Endodermal cell (in vitro differentiated cells): Measurements from ENCODE around the gene PDCD2. TPM values are rescaled to one million over a fixed set of nuclear protein-coding genes. Genes with fewer than 3 reads are reported as not detected.
"Not testable (repeated sequence)": the region's sequence is repeated elsewhere in the genome, so short reads cannot be mapped to it uniquely, and the experiment has no call there.

Experiments used
- DNase-seq: peaks from one replicate; pipeline ENCODE4 v3.0.0-alpha.2; 2017
- H3K27ac ChIP-seq: 2 replicates; pipeline ENCODE4 v1.5.1; 2013; ENCODE audit warnings: mild to moderate bottlenecking, low read depth, low read length, moderate library complexity
- H3K27me3 ChIP-seq: 2 replicates; pipeline ENCODE4 v1.6.1; 2013; ENCODE audit warnings: mild to moderate bottlenecking, low read length, moderate library complexity; ENCODE audit not compliant: insufficient read depth, control insufficient read depth, poor library complexity, severe bottlenecking
- H3K36me3 ChIP-seq: 2 replicates; pipeline ENCODE4 v1.7.0; 2013; ENCODE audit warnings: mild to moderate bottlenecking, low read length, moderate library complexity; ENCODE audit not compliant: control insufficient read depth, insufficient read depth
- H3K4me1 ChIP-seq: one replicate; pipeline ENCODE4 v1.7.0; 2013; ENCODE audit warnings: low read length; ENCODE audit not compliant: control insufficient read depth, insufficient read depth
- H3K4me3 ChIP-seq: 2 replicates; pipeline ENCODE4 v1.5.1; 2013; ENCODE audit warnings: mild to moderate bottlenecking, low read length, moderate library complexity
- H3K9ac ChIP-seq: 2 replicates; pipeline ENCODE4 v1.6.1; 2013; ENCODE audit warnings: mild to moderate bottlenecking, low read length, moderate library complexity; ENCODE audit not compliant: poor library complexity, severe bottlenecking; ENCODE audit errors: extremely low read depth
- H3K9me3 ChIP-seq: 2 replicates; pipeline ENCODE4 v1.6.1; 2013; ENCODE audit warnings: mild to moderate bottlenecking, low read length, moderate library complexity; ENCODE audit not compliant: control insufficient read depth
- H3K27ac Mint-ChIP-seq: 2 replicates; pipeline ENCODE4 v1.8.0; 2020; ENCODE audit warnings: mixed read lengths
- H3K27me3 Mint-ChIP-seq: 2 replicates; pipeline ENCODE4 v1.8.0; 2021; ENCODE audit warnings: mild to moderate bottlenecking, mixed read lengths; ENCODE audit not compliant: insufficient read depth
- H3K36me3 Mint-ChIP-seq: 2 replicates; pipeline ENCODE4 v1.8.0; 2020; ENCODE audit warnings: low read depth, mixed read lengths
- H3K4me1 Mint-ChIP-seq: 2 replicates; pipeline ENCODE4 v1.8.0; 2020; ENCODE audit warnings: mixed read lengths
- H3K4me3 Mint-ChIP-seq: 2 replicates; pipeline ENCODE4 v1.8.0; 2020; ENCODE audit warnings: mild to moderate bottlenecking, moderate library complexity, mixed read lengths
- H3K9me3 Mint-ChIP-seq: 2 replicates; pipeline ENCODE4 v1.8.0; 2020; ENCODE audit warnings: mild to moderate bottlenecking, mixed read lengths
- CTCF ChIP-seq: fragments of 200-600 bp; sonication (generic); conservative IDR thresholded peaks from 2 replicates; pipeline ENCODE4 v1.5.0; 2021; ENCODE audit warnings: antibody characterized with exemption, mild to moderate bottlenecking
- WGBS, 2 experiments: methylation state at CpG; one replicate each; pipeline versions ENCODE4 v1.1.5 to v1.1.7; 2013; ENCODE audit warnings: missing lambda C conversion rate in 2 of 2, mixed read lengths in 1 of 2; ENCODE audit not compliant: insufficient coverage in 1 of 2, insufficient read length in 1 of 2; 5-methylcytosine and 5-hydroxymethylcytosine counted together
- total RNA-seq, 2 donors: library from RNA; stranded (reverse); fragmentation: NEBNext Ultra II Directional in 1 of 2; extraction: Animal tissue kit (Norgen Biotek cat#: 25700) in 1 of 2; gene quantifications; 2 replicates in 1 of 2; 3 replicates in 1 of 2; pipeline ENCODE4 v1.2.1, GENCODE V29; 2021

PDCD2 gene
- total RNA-seq, 2 donors from 2014 or later = 72.2 to 72.7 TPM

GRCh38 chr6:170609225-170609624 lies 24.8 kb upstream of the PDCD2 start:
- H3K27me3 Mint-ChIP-seq = peaks cover 17% of the 10 kb centered on the region
- not testable (repeated sequence) for H3K4me1 Mint-ChIP-seq, H3K36me3 Mint-ChIP-seq, H3K9me3 ChIP-seq, H3K36me3 ChIP-seq, H3K27me3 ChIP-seq, H3K4me3 Mint-ChIP-seq, H3K27ac Mint-ChIP-seq, H3K27ac ChIP-seq, H3K9ac ChIP-seq, H3K4me1 ChIP-seq, H3K4me3 ChIP-seq, H3K9me3 Mint-ChIP-seq
- peak; percentile 63 for DNase-seq
- peak; percentile 50 for TF ChIP-seq CTCF
- 55 to 90% methylated on average over 3 to 7 of the region's 8 CpGs for WGBS, 2 experiments

DNA sequence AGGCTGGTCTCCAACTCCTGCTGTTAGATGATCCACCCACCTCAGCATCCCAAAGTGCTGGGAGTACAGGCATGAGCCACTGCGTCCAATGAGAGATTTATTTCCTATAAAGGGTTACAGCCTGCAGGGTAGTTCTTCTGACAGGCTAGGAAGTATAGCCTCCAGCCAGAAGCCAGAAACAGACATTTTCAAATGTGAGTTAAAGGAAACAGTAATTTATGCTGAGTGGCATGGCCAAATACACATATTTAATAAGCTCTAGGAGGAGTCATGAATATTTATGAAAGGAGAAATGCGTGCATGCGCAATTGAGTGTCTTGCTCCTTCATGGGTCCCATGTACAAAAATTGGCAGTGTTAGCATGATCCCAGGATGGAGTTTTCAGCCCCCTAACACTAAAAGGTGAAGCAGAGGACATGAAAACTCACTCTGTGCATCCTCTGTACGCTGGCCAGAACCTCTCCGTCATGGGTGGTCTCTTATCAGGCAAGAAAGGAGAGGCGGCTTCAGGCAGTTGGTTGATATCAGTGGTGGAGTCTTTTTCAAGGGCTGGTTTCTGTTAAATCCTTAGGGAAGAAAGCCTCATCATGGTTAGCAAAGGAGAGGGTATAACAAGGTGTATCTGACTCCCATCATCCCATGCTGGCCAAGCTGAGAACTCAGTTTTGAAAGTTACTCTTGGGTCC lies 21.3 kb upstream of the PDCD2 start:
- 87 to 93% methylated on average over 3 to 6 of the region's 6 CpGs for WGBS, 2 experiments
- Histone ChIP-seq H3K4me1 (no peaks in the 10 kb centered on the region), H3K36me3 (no peaks in the 10 kb centered on the region), H3K4me3 (no peak overlapping the region), H3K9ac (no peak overlapping the region), H3K27ac (no peak overlapping the region), H3K27me3 (no peaks in the 10 kb centered on the region), H3K9me3 (no peaks in the 10 kb centered on the region)
- H3K27ac Mint-ChIP-seq = no peak overlapping the region
- H3K4me1 Mint-ChIP-seq = no peaks in the 10 kb centered on the region
- no peaks in the 10 kb centered on the region for H3K36me3 Mint-ChIP-seq
- peaks cover 6% of the 10 kb centered on the region for H3K27me3 Mint-ChIP-seq
- DNase-seq = no peak
- TF ChIP-seq CTCF = no peak
- H3K4me3 Mint-ChIP-seq = no peak overlapping the region
- H3K9me3 Mint-ChIP-seq = no peaks in the 10 kb centered on the region

- no peak overlapping the region for H3K4me3 ChIP-seq
- H3K4me1 ChIP-seq = no peaks in the 10 kb centered on the region
- H3K36me3 ChIP-seq = no peaks in the 10 kb centered on the region
- TF ChIP-seq CTCF = no peak
- H3K4me1 Mint-ChIP-seq = peaks cover 5% of the 10 kb centered on the region
- no peak overlapping the region for H3K4me3 Mint-ChIP-seq
- H3K27ac Mint-ChIP-seq = no peak overlapping the region
- no peaks in the 10 kb centered on the region for H3K27me3 Mint-ChIP-seq
- no peaks in the 10 kb centered on the region for H3K27me3 ChIP-seq
- H3K9me3 Mint-ChIP-seq = peaks cover 25% of the 10 kb centered on the region
- H3K9ac ChIP-seq = no peak overlapping the region
- peaks cover 28% of the 10 kb centered on the region for H3K9me3 ChIP-seq
- no peak overlapping the region for H3K27ac ChIP-seq
- H3K36me3 Mint-ChIP-seq = peaks cover 4% of the 10 kb centered on the region
- DNase-seq = no peak
Measured at GRCh38 chr6:170597278-170597677, 12.8 kb upstream of the PDCD2 start.
